UCSD-AML1 (cell line): ENCODE results near the gene ZNF76.
A peak's percentile ranks its signal among the peaks of the same experiment; 100 is the strongest.

ENCODE experiments used
- DNase-seq: peaks from one replicate; lab custom pipeline; 2025; ENCODE audit not compliant: unreplicated experiment; lab: John Stamatoyannopoulos, UW

ZNF76 gene

DNA sequence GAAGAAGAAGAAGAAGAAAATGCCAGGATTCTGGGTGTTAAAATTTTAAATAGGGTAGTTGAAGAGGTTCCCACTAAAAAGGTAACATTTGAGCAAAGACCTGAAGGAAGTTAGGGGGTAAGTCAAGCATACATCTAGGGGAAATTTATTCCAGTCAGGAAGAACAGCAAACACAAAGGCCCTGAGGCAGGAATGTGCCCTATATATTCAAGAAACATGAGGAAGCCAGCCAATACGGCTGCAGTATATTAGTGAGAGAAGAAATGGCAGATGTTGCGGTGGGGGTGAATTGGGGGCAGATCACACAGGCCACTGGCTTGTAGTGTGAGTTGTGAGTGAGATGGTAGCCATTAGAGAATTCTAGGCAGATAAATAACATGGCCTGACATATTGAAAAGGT is 6.0 kb downstream of the ZNF76 start:
- no peak for DNase-seq

- no peak for DNase-seq
These were observed 7.9 kb downstream of the ZNF76 start for GRCh38 chr6:35267446-35267845.

DNA sequence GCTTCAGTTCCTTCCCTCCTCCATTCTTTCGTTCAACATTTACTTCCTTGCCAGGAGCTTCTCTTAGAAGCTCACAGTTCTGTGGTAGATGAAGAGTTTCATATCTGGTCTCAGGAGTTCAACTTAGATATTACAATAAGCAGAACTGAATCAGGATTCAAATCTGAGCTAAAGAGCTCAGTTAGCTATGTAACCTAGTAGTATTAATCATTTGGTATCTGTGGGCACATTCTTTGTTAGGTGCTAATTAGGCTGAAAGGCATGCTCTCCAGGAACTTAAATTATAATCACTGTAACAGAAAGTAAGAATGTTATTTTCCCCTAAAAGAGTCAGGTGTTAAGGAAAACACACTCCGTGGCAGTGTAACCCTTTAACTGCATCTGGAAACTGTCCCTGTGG is 8.4 kb downstream of the ZNF76 start:
- DNase-seq: no peak

DNA sequence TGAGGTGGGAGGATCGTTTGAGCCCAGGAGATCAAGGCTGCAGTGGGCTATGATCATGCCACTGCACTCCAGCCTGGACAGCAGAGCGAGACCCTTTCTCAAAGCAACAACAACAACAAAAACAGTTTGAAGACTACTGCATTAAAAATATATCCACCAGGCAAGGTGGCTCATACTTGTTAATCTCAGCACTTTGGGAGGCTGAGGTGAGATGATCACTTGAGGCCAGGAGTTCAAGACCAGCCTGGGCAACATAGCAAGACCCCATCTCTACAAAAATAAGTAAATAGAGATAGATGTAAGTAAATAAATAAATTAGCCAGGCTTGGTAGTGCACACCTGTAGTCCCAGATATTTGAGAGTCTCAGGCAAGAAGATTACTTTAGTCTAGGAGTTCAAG is 12.5 kb downstream of the ZNF76 start:
- DNase-seq: no peak

GRCh38 chr6:35273822-35274559 is 14.5 kb downstream of the ZNF76 start:
- DNase-seq: no peak

- DNase-seq: no peak
These were observed 16.3 kb downstream of the ZNF76 start for GRCh38 chr6:35275744-35276260.

DNA sequence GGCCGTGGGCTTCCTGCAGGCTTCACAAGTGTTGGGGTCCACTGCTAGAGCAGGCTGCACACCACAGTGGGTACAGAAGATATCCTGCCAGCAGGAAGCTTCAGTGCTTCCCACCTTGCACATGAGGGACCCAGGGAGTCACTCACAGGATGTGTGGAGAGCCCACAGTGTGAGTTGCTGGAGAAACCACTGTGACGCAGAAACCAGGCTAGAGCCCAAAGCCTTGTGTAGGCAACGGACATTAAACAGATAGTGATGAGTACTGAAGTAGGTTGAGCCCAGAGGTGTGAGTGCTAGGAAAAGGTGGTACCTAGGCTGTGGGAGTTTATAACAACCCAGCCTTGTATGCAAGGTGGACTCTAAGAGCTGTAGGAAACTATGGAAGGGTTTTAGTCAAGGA is 19.2 kb downstream of the ZNF76 start:
- no peak for DNase-seq

DNA sequence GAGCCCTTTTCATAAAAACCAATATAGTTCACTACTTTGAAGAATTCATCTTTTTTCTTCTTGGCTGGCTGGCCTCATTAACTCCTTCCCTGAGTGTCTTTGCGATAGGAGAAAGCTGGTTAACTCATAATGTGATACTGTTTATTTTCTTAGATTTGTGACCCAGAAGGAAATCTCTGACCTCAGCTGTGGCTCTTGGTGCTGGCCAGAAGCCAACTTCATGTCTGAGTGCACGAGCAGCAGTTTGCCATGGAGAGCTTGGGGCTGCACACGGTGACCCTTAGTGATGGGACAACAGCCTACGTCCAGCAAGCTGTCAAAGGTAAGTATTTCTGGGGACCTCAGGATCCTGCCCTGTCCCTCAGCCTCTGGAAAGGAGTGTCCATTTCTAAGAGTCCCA is 21.4 kb downstream of the ZNF76 start:
- no peak for DNase-seq

GRCh38 chr6:35282472-35282871 is 22.9 kb downstream of the ZNF76 start:
- no peak for DNase-seq

- DNase-seq: no peak
These were observed 23.8 kb downstream of the ZNF76 start for GRCh38 chr6:35283361-35283760.

DNA sequence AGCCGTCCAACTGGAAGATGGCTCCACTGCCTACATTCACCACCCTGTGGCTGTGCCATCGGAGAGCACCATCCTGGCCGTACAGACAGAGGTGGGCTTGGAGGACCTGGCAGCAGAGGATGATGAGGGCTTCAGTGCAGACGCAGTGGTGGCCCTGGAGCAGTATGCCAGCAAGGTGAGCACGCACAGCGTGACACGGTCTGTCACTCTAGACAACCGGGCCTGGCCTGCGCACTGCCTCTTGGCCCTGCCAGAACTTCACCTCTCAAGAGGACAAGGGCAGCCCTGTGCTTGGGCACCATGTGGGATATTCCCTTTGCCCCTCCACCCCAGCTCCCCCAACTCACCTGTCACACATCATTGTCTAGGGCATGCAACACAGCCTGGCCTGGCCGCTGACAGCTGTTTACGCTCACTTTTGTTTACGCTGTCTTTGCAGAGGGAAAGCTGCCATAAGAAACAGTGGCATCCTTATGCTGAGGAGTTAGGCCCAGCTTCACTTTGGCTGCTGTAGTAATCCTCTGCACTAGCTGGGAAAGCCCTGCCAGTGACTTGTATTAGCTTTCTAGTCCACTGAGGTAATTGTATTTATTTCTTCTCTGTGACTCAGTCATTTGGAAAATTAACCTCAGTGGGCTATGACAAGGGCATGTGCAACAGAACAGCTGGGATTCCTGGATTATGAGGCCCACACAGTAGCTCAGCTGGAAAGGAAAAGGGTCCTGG is 28.3 kb downstream of the ZNF76 start:
- DNase-seq: no peak

GRCh38 chr6:35288834-35289233 is 29.3 kb downstream of the ZNF76 start:
- DNase-seq: no peak

DNA sequence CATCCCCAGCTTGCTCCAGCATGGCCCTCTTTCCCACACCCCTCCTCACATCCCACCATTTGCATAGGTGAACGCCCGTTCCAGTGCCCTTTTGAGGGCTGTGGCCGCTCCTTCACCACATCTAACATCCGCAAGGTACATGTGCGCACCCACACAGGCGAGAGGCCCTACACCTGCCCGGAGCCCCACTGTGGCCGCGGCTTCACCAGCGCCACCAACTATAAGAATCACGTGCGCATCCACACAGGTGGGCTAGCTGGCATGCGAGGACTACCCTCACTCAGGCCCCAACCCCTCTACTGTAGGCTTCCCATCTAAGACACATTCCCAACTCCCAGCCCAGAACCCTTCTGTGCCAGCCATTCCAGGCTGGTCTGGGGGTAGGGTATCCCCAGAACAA is 32.0 kb downstream of the ZNF76 start:
- DNase-seq: no peak

- DNase-seq: no peak
These were observed 33.0 kb downstream of the ZNF76 start for GRCh38 chr6:35292494-35292893.

GRCh38 chr6:35293681-35294080 is 34.1 kb downstream of the ZNF76 start:
- DNase-seq: no peak

GRCh38 chr6:35294308-35294945 is 34.9 kb downstream of the ZNF76 start:
- DNase-seq: no peak

DNA sequence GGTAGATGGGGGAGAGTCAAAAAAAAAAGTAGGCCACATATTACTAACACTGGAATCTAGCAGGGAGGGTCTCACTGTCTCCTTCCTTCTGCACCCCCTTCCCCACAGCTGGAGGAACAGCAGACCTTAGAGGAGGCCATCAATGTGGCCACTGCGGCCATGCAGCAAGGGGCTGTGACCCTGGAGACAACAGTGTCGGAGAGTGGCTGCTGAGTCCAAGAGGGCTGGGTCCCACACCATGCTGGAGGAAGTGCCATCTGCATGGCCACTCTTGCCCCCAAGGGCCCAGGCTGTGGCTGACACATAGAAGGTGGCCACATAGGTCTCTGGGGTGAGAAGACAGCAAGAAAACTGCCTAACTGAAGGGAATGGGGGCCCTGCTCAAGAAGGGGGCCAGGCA is 35.5 kb downstream of the ZNF76 start:
- no peak for DNase-seq

GRCh38 chr6:35295521-35296315 is 36.2 kb downstream of the ZNF76 start:
- no peak for DNase-seq

DNA sequence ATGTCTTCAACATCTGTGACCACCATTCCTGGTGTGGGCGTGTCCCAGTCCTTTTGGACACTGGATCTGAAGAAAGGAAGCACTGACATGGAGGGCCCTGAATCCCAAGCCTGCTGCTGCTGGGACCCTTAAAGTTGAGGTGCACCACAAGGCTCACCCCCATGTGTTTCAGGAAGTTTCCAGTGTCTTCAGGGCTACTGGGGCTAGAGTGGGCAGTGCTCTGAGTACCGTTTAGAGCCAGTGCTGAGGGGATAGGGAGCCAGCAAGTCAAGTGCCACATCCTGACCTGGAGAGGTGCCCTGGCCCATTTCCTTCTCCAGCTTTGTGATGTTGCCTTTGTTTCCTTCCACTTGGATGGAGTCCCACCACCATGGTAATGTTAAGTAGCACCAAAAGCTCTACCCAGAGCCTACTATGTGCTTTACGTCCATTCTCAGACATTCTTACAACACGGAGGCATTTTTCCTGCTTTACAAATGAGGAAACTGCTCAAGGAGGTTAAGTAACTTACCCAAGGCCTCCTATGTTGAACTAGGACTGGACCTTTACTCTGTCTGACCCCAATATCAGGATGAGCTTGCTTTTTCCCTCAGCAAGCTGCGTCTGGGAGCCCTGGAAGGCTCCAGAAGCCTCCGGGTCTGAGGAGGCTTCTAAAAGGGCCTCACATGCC is 37.5 kb downstream of the ZNF76 start:
- DNase-seq: no peak

DNA sequence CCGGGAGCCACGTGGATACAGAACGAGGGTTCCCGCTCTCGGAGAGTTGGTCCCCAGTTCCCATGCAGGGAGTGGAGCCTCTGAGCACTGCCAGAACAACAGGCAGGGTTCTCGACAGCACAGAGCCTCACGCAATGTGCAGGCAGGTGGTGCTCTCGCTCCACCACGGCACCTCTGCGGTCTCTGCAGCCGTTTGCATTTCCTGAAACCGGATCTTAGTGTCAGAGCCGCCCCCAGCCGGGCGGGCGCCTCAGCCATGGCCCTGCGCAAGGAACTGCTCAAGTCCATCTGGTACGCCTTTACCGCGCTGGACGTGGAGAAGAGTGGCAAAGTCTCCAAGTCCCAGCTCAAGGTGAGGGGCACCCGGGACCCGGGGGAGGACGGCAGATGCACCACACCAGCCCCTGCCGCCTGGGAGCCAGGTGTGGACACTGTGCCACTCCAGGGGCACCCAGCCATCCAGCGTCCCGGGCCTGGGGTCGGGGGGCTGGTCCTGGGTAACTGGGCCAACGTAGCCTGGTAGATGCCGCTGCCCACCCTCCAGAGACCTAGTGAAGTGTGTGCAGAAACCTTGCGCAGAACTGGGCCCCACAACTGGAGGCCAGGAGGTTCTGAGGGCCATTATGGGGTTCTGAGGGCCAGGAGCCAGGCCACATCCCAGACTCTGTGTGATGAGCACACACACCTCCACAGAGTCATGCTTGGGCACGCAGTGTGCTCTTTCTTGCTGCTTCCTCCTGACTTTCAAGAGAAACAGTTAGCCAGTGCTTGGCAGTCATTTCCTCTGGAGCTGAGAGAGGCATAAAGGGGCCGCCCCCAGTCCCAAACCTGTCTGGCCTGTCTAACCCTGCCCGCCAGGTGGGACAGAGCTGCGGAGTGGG is 38.3 kb downstream of the ZNF76 start, which contains the start of gene DEF6:
TSS of gene DEF6 (plus strand) at position 218 of the 881 bp plus-strand sequence. CDS start at position 257, 39 bp downstream.
- peak; percentile 91 for DNase-seq
